Measurements from ENCODE around the gene OSR1. TPM values are rescaled to one million over a fixed set of nuclear protein-coding genes. Genes with fewer than 3 reads are reported as not detected.

Gene OSR1
- total RNA-seq, 1 donor from 2014 or later: 9.7 TPM

- H3K27me3 ChIP-seq: peaks cover 52% of the 10 kb centered on the region
- ATAC-seq (no peak), DNase-seq (no peak)
- no peak for TF ChIP-seq CTCF (IDR thresholded peaks at IDR 0.05)
- peaks cover 15% of the 10 kb centered on the region for H3K4me1 ChIP-seq
- intact Hi-C loops (cut with DNase I): no loop called here
- H3K36me3 ChIP-seq: no peaks in the 10 kb centered on the region
- no peaks in the 10 kb centered on the region for H3K9me3 ChIP-seq
- H3K4me3 ChIP-seq: peak overlapping the region; percentile 59
- H3K27ac ChIP-seq: no peak overlapping the region
Measured at GRCh38 chr2:19362094-19362754, 3.8 kb upstream of the OSR1 start.

GRCh38 chr2:19361325-19361990, 3.0 kb upstream of the OSR1 start:
- peaks cover 22% of the 10 kb centered on the region for H3K4me1 ChIP-seq
- H3K9me3 ChIP-seq: no peaks in the 10 kb centered on the region
- ATAC-seq: peak; percentile 4
- H3K36me3 ChIP-seq: no peaks in the 10 kb centered on the region
- DNase-seq: no peak
- H3K4me3 ChIP-seq: peak overlapping the region; percentile 59
- intact Hi-C loops (cut with DNase I): no loop called here
- TF ChIP-seq CTCF (IDR thresholded peaks at IDR 0.05): no peak
- H3K27me3 ChIP-seq: peaks cover 60% of the 10 kb centered on the region
- H3K27ac ChIP-seq: no peak overlapping the region

GRCh38 chr2:19360966-19361321, 2.5 kb upstream of the OSR1 start:
- no peak for DNase-seq
- no peak overlapping the region for H3K27ac ChIP-seq
- intact Hi-C loops (cut with DNase I): no loop called here
- H3K4me1 ChIP-seq: peaks cover 23% of the 10 kb centered on the region
- H3K27me3 ChIP-seq: peaks cover 64% of the 10 kb centered on the region
- no peaks in the 10 kb centered on the region for H3K36me3 ChIP-seq
- peak overlapping the region; percentile 59 for H3K4me3 ChIP-seq
- TF ChIP-seq CTCF (IDR thresholded peaks at IDR 0.05): no peak
- no peaks in the 10 kb centered on the region for H3K9me3 ChIP-seq
- ATAC-seq: no peak

- peaks cover 69% of the 10 kb centered on the region for H3K27me3 ChIP-seq
- no peaks in the 10 kb centered on the region for H3K36me3 ChIP-seq
- H3K27ac ChIP-seq: no peak overlapping the region
- no peak overlapping the region for H3K4me3 ChIP-seq
- no peaks in the 10 kb centered on the region for H3K9me3 ChIP-seq
- DNase-seq (no peak), ATAC-seq (no peak)
- peaks cover 23% of the 10 kb centered on the region for H3K4me1 ChIP-seq
- TF ChIP-seq CTCF (IDR thresholded peaks at IDR 0.05): no peak
- intact Hi-C loops (cut with DNase I): no loop called here
Measured at GRCh38 chr2:19360266-19360965, 2.0 kb upstream of the OSR1 start.

GRCh38 chr2:19359456-19359855, 1.0 kb upstream of the OSR1 start:
- H3K4me3 ChIP-seq: no peak overlapping the region
- H3K4me1 ChIP-seq: peaks cover 23% of the 10 kb centered on the region
- no peak overlapping the region for H3K27ac ChIP-seq
- ATAC-seq: no peak
- intact Hi-C loops (cut with DNase I): loop anchor here (10.0 kb wide), 2 partner anchors 505 to 615 kb away; no protein-coding TSS in a partner anchor
- DNase-seq: no peak
- no peaks in the 10 kb centered on the region for H3K36me3 ChIP-seq
- H3K9me3 ChIP-seq: no peaks in the 10 kb centered on the region
- peaks cover 76% of the 10 kb centered on the region for H3K27me3 ChIP-seq
- TF ChIP-seq CTCF (IDR thresholded peaks at IDR 0.05): no peak

Measured in upper lobe of right lung (tissue), 1 donor.